Left ventricle myocardium inferior (tissue), 1 donor: ENCODE data around the gene SEC14L1. TPM values are rescaled to one million over a fixed set of nuclear protein-coding genes. Genes with fewer than 3 reads are reported as not detected.

Source experiments
- DNase-seq: peaks from one replicate; pipeline ENCODE4 v3.0.0-alpha.2; 2020
- H3K27ac ChIP-seq: fragments of 200-600 bp; replicated peaks from 2 replicates; pipeline ENCODE4 v1.8.0; 2021
- H3K27me3 ChIP-seq: fragments of 200-600 bp; 2 replicates; pipeline ENCODE4 v1.8.0; 2021; ENCODE audit warnings: low read depth
- H3K36me3 ChIP-seq: fragments of 200-600 bp; 2 replicates; pipeline ENCODE4 v1.8.0; 2021
- H3K4me1 ChIP-seq: fragments of 200-600 bp; 2 replicates; pipeline ENCODE4 v1.8.0; 2021
- H3K4me3 ChIP-seq: fragments of 200-600 bp; 2 replicates; pipeline ENCODE4 v1.8.0; 2021; ENCODE audit warnings: mild to moderate bottlenecking, moderate library complexity
- H3K9me3 ChIP-seq: fragments of 200-600 bp; replicated peaks from 2 replicates; pipeline ENCODE4 v1.8.0; 2021
- intact Hi-C: fragments of 100-400 bp; cut with micrococcal nuclease; formaldehyde crosslinking; loops from one replicate; pipeline ENCODE4 v1.11.0; 2022
- total RNA-seq: library from RNA; stranded (reverse); fragmentation: NEBNext Ultra II Directional; extraction: Animal tissue kit (Norgen Biotek cat#: 25700); gene quantifications from one replicate; pipeline ENCODE4 v1.2.1, GENCODE V29; 2021
- TF ChIP-seq, protein P1 (sequence below): fragments of 200-600 bp; IDR thresholded peaks from 2 replicates; pipeline ENCODE4 v1.8.0; 2021; ENCODE audit warnings: antibody characterized with exemption, mild to moderate bottlenecking, borderline replicate concordance
- donor health status: DM: no; HTN: yes; CAD: no; lungs with severe emphysema.

The SEC14L1 gene
- total RNA-seq, 1 donor from 2014 or later: 55.5 TPM

- TF ChIP-seq, protein P1, sequence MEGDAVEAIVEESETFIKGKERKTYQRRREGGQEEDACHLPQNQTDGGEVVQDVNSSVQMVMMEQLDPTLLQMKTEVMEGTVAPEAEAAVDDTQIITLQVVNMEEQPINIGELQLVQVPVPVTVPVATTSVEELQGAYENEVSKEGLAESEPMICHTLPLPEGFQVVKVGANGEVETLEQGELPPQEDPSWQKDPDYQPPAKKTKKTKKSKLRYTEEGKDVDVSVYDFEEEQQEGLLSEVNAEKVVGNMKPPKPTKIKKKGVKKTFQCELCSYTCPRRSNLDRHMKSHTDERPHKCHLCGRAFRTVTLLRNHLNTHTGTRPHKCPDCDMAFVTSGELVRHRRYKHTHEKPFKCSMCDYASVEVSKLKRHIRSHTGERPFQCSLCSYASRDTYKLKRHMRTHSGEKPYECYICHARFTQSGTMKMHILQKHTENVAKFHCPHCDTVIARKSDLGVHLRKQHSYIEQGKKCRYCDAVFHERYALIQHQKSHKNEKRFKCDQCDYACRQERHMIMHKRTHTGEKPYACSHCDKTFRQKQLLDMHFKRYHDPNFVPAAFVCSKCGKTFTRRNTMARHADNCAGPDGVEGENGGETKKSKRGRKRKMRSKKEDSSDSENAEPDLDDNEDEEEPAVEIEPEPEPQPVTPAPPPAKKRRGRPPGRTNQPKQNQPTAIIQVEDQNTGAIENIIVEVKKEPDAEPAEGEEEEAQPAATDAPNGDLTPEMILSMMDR: no peak
- no peak for DNase-seq
- intact Hi-C loops: no loop called here
- Histone ChIP-seq H3K27ac (peak overlapping the region; percentile 92), H3K36me3 (peaks cover 44% of the 10 kb centered on the region), H3K4me1 (peaks cover 80% of the 10 kb centered on the region), H3K9me3 (no peaks in the 10 kb centered on the region), H3K4me3 (peak overlapping the region; percentile 84), H3K27me3 (no peaks in the 10 kb centered on the region)
Observed at GRCh38 chr17:77145224-77145611, 4.4 kb downstream of the SEC14L1 start.

GRCh38 chr17:77145612-77146245 is 5.0 kb downstream of the SEC14L1 start:
- Histone ChIP-seq H3K27ac (peak overlapping the region; percentile 92), H3K9me3 (no peaks in the 10 kb centered on the region), H3K4me1 (peaks cover 84% of the 10 kb centered on the region), H3K36me3 (peaks cover 49% of the 10 kb centered on the region), H3K27me3 (no peaks in the 10 kb centered on the region), H3K4me3 (peak overlapping the region; percentile 84)
- DNase-seq: peak; percentile 60
- intact Hi-C loops: no loop called here
- TF ChIP-seq, protein P1: peak; percentile 32

GRCh38 chr17:77146246-77146632 is 5.5 kb downstream of the SEC14L1 start:
- TF ChIP-seq, protein P1: no peak
- intact Hi-C loops: no loop called here
- H3K27ac ChIP-seq: peak overlapping the region; percentile 92
- H3K36me3 ChIP-seq: peaks cover 49% of the 10 kb centered on the region
- H3K27me3 ChIP-seq: no peaks in the 10 kb centered on the region
- DNase-seq: no peak
- H3K9me3 ChIP-seq: no peaks in the 10 kb centered on the region
- H3K4me1 ChIP-seq: peaks cover 85% of the 10 kb centered on the region
- H3K4me3 ChIP-seq: peak overlapping the region; percentile 84

- Histone ChIP-seq H3K9me3 (no peaks in the 10 kb centered on the region), H3K4me1 (peaks cover 85% of the 10 kb centered on the region), H3K4me3 (peak overlapping the region; percentile 84), H3K36me3 (peaks cover 49% of the 10 kb centered on the region), H3K27me3 (no peaks in the 10 kb centered on the region), H3K27ac (peak overlapping the region; percentile 92)
- intact Hi-C loops: no loop called here
- no peak for DNase-seq
- TF ChIP-seq, protein P1: peak; percentile 38
Observed at GRCh38 chr17:77146882-77147281, 6.1 kb downstream of the SEC14L1 start.

DNA sequence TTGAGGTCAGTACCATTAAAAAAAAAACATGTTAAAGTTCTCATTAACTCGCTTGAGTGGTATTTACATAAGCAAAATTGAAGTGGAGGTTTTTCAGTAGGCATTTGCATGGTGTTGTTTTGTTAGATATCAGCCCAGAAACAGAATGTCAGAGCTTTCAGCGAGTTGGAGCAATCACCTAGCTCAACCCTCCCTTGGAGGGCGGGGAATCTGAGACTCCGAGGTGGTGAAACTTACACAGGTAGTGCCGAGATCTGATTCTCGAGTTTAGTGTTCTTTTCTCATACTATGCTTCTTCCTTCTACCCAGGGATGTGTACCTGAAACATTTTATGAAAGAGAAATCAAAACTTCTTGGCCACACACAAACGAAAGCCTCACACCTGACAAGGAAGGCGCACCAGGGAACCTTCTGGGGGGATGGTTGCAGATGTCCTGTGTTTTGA is 6.6 kb downstream of the SEC14L1 start:
- H3K36me3 ChIP-seq: peaks cover 49% of the 10 kb centered on the region
- TF ChIP-seq, protein P1: no peak
- H3K27me3 ChIP-seq: no peaks in the 10 kb centered on the region
- no peak for DNase-seq
- H3K27ac ChIP-seq: peak overlapping the region; percentile 92
- intact Hi-C loops: no loop called here
- H3K4me3 ChIP-seq: peak overlapping the region; percentile 84
- H3K4me1 ChIP-seq: peaks cover 86% of the 10 kb centered on the region
- no peaks in the 10 kb centered on the region for H3K9me3 ChIP-seq
